HepG2 (cell line): ENCODE results near the gene SLC17A5. TPM values are rescaled to one million over a fixed set of nuclear protein-coding genes. Genes with fewer than 3 reads are reported as not detected.

Source experiments
- ATF7-NPFF ChIP-seq: sonication (generic); formaldehyde crosslinking; IDR thresholded peaks from 2 replicates; pipeline ENCODE4 v1.8.1; 2023; ENCODE audit warnings: mild to moderate bottlenecking, low read depth, missing genetic modification reagents, moderate library complexity
- GATA4 ChIP-seq: sonication (generic); IDR thresholded peaks from 2 replicates; pipeline ENCODE4 v1.6.1; 2016; ENCODE audit warnings: antibody characterized with exemption, low read depth, borderline replicate concordance
- GZF1 ChIP-seq: sonication (generic); formaldehyde crosslinking; IDR thresholded peaks from 2 replicates; pipeline ENCODE4 v1.5.1; 2020; ENCODE audit warnings: mild to moderate bottlenecking, missing genetic modification reagents
- ISL2 ChIP-seq: sonication (generic); formaldehyde crosslinking; IDR thresholded peaks from 2 replicates; pipeline ENCODE4 v1.5.0; 2020; ENCODE audit warnings: missing genetic modification reagents
- MIER2 ChIP-seq: IDR thresholded peaks from 2 replicates; pipeline ENCODE4 v1.6.1; 2016; ENCODE audit warnings: missing biosample characterization, missing genetic modification reagents
- SNRNP70 ChIP-seq: fragments of 200-400 bp; formaldehyde crosslinking; IDR thresholded peaks from 2 replicates; pipeline ENCODE4 v1.6.1; 2017; ENCODE audit warnings: mild to moderate bottlenecking, low read depth, low read length, moderate library complexity
- SP5 ChIP-seq: IDR thresholded peaks from 2 replicates; pipeline ENCODE4 v1.6.1; 2016; ENCODE audit warnings: low read depth, borderline replicate concordance
- TSC22D2 ChIP-seq: sonication (generic); formaldehyde crosslinking; IDR thresholded peaks from 2 replicates; pipeline ENCODE4 v1.5.1; 2020; ENCODE audit warnings: missing genetic modification reagents, mild to moderate bottlenecking, borderline replicate concordance
- YY1 ChIP-seq: IDR thresholded peaks from 2 replicates; pipeline ENCODE4 v1.6.1; 2011; ENCODE audit warnings: low read length, low read depth, moderate library complexity, mild to moderate bottlenecking; ENCODE audit not compliant: insufficient read depth, insufficient replicate concordance
- ZIK1 ChIP-seq: sonication (generic); formaldehyde crosslinking; IDR thresholded peaks from 2 replicates; pipeline ENCODE4 v1.5.0; 2020; ENCODE audit warnings: mild to moderate bottlenecking, low read depth, missing genetic modification reagents, borderline replicate concordance
- ZNF230 ChIP-seq: sonication (generic); formaldehyde crosslinking; IDR thresholded peaks from 2 replicates; pipeline ENCODE4 v1.4.0; 2020; ENCODE audit warnings: mild to moderate bottlenecking, missing genetic modification reagents
- ZNF430 ChIP-seq: sonication (generic); formaldehyde crosslinking; IDR thresholded peaks from 2 replicates; pipeline ENCODE4 v1.9.0; 2021; ENCODE audit warnings: mild to moderate bottlenecking, missing genetic modification reagents
- ZNF572 ChIP-seq: sonication (generic); formaldehyde crosslinking; IDR thresholded peaks from 2 replicates; pipeline ENCODE4 v1.5.1; 2020; ENCODE audit warnings: mild to moderate bottlenecking, missing genetic modification reagents
- ZNF773 ChIP-seq: sonication (generic); formaldehyde crosslinking; IDR thresholded peaks from 2 replicates; pipeline ENCODE4 v1.4.0; 2020; ENCODE audit warnings: missing genetic modification reagents, borderline replicate concordance
- ZNF790 ChIP-seq: sonication (generic); formaldehyde crosslinking; IDR thresholded peaks from 2 replicates; pipeline ENCODE4 v1.8.0; 2022; ENCODE audit warnings: missing genetic modification reagents, mild to moderate bottlenecking, borderline replicate concordance
- polyA plus RNA-seq, 8 experiments: library from polyadenylated mRNA; depleted of rRNA in 3 of 8; stranded (reverse) in 7 of 8; unstranded in 1 of 8; fragments of >200 nt; fragmentation: Illumina TruSeq in 4 of 8; extraction: Trizol in 4 of 8; gene quantifications; 2 replicates each; pipeline versions ENCODE4 v1.2.1 to v1.2.3, GENCODE V29; 2011 to 2016; ENCODE audit warnings: low read depth in 4 of 8, missing spikeins in 1 of 8, mixed read lengths in 1 of 8; ENCODE audit not compliant: insufficient read depth in 1 of 8
- total RNA-seq, 5 experiments: library from RNA; depleted of rRNA; stranded (reverse); fragments of >200 nt; fragmentation: Illumina TruSeq; extraction: Trizol; gene quantifications; 2 replicates each; pipeline ENCODE4 v1.2.3, GENCODE V29; 2016; ENCODE audit warnings: low read depth in 1 of 5
- TF ChIP-seq, protein P1 (sequence below): sonication (generic); formaldehyde crosslinking; IDR thresholded peaks from 2 replicates; pipeline ENCODE4 v1.5.0; 2020; ENCODE audit warnings: mild to moderate bottlenecking, missing genetic modification reagents, borderline replicate concordance
- TF ChIP-seq, protein P2 (sequence below): sonication (generic); formaldehyde crosslinking; IDR thresholded peaks from 2 replicates; pipeline ENCODE4 v1.5.0; 2020; ENCODE audit warnings: mild to moderate bottlenecking, missing genetic modification reagents
- TF ChIP-seq, protein P3 (sequence below): sonication (generic); formaldehyde crosslinking; IDR thresholded peaks from 2 replicates; pipeline ENCODE4 v1.4.0; 2020; ENCODE audit warnings: mild to moderate bottlenecking, missing genetic modification reagents

The SLC17A5 gene
- total and polyA plus RNA-seq, 2 of the 13 experiments (the other 11 are each of a cell fraction or from before 2014, with no cell fraction given) = 18.3 to 20.5 TPM

- TF ChIP-seq ZNF790 (CRISPR knock-in tag) = no peak
- TF ChIP-seq, protein P1, sequence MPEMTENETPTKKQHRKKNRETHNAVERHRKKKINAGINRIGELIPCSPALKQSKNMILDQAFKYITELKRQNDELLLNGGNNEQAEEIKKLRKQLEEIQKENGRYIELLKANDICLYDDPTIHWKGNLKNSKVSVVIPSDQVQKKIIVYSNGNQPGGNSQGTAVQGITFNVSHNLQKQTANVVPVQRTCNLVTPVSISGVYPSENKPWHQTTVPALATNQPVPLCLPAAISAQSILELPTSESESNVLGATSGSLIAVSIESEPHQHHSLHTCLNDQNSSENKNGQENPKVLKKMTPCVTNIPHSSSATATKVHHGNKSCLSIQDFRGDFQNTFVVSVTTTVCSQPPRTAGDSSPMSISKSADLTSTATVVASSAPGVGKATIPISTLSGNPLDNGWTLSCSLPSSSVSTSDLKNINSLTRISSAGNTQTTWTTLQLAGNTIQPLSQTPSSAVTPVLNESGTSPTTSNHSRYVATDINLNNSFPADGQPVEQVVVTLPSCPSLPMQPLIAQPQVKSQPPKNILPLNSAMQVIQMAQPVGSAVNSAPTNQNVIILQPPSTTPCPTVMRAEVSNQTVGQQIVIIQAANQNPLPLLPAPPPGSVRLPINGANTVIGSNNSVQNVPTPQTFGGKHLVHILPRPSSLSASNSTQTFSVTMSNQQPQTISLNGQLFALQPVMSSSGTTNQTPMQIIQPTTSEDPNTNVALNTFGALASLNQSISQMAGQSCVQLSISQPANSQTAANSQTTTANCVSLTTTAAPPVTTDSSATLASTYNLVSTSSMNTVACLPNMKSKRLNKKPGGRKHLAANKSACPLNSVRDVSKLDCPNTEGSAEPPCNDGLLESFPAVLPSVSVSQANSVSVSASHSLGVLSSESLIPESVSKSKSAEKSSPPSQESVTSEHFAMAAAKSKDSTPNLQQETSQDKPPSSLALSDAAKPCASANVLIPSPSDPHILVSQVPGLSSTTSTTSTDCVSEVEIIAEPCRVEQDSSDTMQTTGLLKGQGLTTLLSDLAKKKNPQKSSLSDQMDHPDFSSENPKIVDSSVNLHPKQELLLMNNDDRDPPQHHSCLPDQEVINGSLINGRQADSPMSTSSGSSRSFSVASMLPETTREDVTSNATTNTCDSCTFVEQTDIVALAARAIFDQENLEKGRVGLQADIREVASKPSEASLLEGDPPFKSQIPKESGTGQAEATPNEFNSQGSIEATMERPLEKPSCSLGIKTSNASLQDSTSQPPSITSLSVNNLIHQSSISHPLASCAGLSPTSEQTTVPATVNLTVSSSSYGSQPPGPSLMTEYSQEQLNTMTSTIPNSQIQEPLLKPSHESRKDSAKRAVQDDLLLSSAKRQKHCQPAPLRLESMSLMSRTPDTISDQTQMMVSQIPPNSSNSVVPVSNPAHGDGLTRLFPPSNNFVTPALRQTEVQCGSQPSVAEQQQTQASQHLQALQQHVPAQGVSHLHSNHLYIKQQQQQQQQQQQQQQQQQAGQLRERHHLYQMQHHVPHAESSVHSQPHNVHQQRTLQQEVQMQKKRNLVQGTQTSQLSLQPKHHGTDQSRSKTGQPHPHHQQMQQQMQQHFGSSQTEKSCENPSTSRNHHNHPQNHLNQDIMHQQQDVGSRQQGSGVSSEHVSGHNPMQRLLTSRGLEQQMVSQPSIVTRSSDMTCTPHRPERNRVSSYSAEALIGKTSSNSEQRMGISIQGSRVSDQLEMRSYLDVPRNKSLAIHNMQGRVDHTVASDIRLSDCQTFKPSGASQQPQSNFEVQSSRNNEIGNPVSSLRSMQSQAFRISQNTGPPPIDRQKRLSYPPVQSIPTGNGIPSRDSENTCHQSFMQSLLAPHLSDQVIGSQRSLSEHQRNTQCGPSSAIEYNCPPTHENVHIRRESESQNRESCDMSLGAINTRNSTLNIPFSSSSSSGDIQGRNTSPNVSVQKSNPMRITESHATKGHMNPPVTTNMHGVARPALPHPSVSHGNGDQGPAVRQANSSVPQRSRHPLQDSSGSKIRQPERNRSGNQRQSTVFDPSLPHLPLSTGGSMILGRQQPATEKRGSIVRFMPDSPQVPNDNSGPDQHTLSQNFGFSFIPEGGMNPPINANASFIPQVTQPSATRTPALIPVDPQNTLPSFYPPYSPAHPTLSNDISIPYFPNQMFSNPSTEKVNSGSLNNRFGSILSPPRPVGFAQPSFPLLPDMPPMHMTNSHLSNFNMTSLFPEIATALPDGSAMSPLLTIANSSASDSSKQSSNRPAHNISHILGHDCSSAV (CRISPR knock-in tag) = no peak
- TF ChIP-seq, protein P2, sequence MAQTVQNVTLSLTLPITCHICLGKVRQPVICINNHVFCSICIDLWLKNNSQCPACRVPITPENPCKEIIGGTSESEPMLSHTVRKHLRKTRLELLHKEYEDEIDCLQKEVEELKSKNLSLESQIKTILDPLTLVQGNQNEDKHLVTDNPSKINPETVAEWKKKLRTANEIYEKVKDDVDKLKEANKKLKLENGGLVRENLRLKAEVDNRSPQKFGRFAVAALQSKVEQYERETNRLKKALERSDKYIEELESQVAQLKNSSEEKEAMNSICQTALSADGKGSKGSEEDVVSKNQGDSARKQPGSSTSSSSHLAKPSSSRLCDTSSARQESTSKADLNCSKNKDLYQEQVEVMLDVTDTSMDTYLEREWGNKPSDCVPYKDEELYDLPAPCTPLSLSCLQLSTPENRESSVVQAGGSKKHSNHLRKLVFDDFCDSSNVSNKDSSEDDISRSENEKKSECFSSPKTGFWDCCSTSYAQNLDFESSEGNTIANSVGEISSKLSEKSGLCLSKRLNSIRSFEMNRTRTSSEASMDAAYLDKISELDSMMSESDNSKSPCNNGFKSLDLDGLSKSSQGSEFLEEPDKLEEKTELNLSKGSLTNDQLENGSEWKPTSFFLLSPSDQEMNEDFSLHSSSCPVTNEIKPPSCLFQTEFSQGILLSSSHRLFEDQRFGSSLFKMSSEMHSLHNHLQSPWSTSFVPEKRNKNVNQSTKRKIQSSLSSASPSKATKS (CRISPR knock-in tag) = no peak; the same call in 1 of the 2 replicates
- TF ChIP-seq YY1 = no peak
- TF ChIP-seq, protein P3, sequence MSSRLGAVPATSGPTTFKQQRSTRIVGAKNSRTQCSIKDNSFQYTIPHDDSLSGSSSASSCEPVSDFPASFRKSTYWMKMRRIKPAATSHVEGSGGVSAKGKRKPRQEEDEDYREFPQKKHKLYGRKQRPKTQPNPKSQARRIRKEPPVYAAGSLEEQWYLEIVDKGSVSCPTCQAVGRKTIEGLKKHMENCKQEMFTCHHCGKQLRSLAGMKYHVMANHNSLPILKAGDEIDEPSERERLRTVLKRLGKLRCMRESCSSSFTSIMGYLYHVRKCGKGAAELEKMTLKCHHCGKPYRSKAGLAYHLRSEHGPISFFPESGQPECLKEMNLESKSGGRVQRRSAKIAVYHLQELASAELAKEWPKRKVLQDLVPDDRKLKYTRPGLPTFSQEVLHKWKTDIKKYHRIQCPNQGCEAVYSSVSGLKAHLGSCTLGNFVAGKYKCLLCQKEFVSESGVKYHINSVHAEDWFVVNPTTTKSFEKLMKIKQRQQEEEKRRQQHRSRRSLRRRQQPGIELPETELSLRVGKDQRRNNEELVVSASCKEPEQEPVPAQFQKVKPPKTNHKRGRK (CRISPR knock-in tag) = no peak
- peak; percentile 67; the same call in 1 of the 2 replicates for TF ChIP-seq ZNF230
- peak; percentile 94 for TF ChIP-seq SP5 (CRISPR knock-in tag)
- peak; percentile 78; the same call in 1 of the 2 replicates for TF ChIP-seq ZNF430
- TF ChIP-seq GATA4 = 0 out of 2 replicates have a peak, but pooled peaks have one; percentile 20
- no peak for TF ChIP-seq GZF1
- peak; percentile 7; the same call in 1 of the 2 replicates for TF ChIP-seq ZIK1 (CRISPR knock-in tag)
- TF ChIP-seq ATF7-NPFF (CRISPR knock-in tag) = no peak
- peak; percentile 75 for TF ChIP-seq ISL2 (CRISPR knock-in tag)
- peak; percentile 85; the same call in 1 of the 2 replicates for TF ChIP-seq TSC22D2
- no peak for TF ChIP-seq ZNF773 (CRISPR knock-in tag)
- TF ChIP-seq SNRNP70 = no peak
- TF ChIP-seq ZNF572 = no peak
- 0 out of 2 replicates have a peak, but pooled peaks have one; percentile 40 for TF ChIP-seq MIER2 (CRISPR knock-in tag)
Measured at GRCh38 chr6:73566954-73567591, 86.7 kb downstream of the SLC17A5 start (continued).
